Kidney epithelial cell (primary cell): Measurements from ENCODE around the gene HS1BP3. TPM values are rescaled to one million over a fixed set of nuclear protein-coding genes. Genes with fewer than 3 reads are reported as not detected.
A peak's percentile ranks its signal among the peaks of the same experiment; 100 is the strongest.

Experiments used
- DNase-seq: peaks from one replicate; pipeline ENCODE4 v3.0.0-alpha.2; 2010; ENCODE audit warnings: low read depth
- H3K27me3 ChIP-seq: 2 replicates; pipeline ENCODE4 v1.6.0; 2011; ENCODE audit warnings: low read length; ENCODE audit not compliant: control insufficient read depth, insufficient read depth
- H3K36me3 ChIP-seq: 2 replicates; pipeline ENCODE4 v1.5.1; 2011; ENCODE audit warnings: low read length; ENCODE audit not compliant: control insufficient read depth, insufficient read depth
- H3K4me3 ChIP-seq: 2 replicates; pipeline ENCODE4 v1.5.1; 2011; ENCODE audit warnings: low read depth, mild to moderate bottlenecking, control low read depth, low read length
- total RNA-seq: library from RNA; depleted of rRNA; stranded (reverse); fragments of >200 nt; gene quantifications from 2 replicates; pipeline ENCODE4 v1.2.3, GENCODE V29; 2015
- TF ChIP-seq, protein P1 (sequence below): IDR thresholded peaks from 2 replicates; pipeline ENCODE4 v1.5.1; 2011; ENCODE audit warnings: mild to moderate bottlenecking, moderate library complexity, low read length, control low read depth, inconsistent platforms; ENCODE audit not compliant: insufficient read depth, poor library complexity, severe bottlenecking

The HS1BP3 gene
- total RNA-seq, 1 donor from 2014 or later, result 42.4 TPM

GRCh38 chr2:20588918-20589871 is 61.7 kb downstream of the HS1BP3 start:
- Histone ChIP-seq H3K4me3 (no peak overlapping the region), H3K36me3 (no peaks in the 10 kb centered on the region), H3K27me3 (no peaks in the 10 kb centered on the region)
- TF ChIP-seq, protein P1, sequence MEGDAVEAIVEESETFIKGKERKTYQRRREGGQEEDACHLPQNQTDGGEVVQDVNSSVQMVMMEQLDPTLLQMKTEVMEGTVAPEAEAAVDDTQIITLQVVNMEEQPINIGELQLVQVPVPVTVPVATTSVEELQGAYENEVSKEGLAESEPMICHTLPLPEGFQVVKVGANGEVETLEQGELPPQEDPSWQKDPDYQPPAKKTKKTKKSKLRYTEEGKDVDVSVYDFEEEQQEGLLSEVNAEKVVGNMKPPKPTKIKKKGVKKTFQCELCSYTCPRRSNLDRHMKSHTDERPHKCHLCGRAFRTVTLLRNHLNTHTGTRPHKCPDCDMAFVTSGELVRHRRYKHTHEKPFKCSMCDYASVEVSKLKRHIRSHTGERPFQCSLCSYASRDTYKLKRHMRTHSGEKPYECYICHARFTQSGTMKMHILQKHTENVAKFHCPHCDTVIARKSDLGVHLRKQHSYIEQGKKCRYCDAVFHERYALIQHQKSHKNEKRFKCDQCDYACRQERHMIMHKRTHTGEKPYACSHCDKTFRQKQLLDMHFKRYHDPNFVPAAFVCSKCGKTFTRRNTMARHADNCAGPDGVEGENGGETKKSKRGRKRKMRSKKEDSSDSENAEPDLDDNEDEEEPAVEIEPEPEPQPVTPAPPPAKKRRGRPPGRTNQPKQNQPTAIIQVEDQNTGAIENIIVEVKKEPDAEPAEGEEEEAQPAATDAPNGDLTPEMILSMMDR, result no peak
- DNase-seq, result no peak

DNA sequence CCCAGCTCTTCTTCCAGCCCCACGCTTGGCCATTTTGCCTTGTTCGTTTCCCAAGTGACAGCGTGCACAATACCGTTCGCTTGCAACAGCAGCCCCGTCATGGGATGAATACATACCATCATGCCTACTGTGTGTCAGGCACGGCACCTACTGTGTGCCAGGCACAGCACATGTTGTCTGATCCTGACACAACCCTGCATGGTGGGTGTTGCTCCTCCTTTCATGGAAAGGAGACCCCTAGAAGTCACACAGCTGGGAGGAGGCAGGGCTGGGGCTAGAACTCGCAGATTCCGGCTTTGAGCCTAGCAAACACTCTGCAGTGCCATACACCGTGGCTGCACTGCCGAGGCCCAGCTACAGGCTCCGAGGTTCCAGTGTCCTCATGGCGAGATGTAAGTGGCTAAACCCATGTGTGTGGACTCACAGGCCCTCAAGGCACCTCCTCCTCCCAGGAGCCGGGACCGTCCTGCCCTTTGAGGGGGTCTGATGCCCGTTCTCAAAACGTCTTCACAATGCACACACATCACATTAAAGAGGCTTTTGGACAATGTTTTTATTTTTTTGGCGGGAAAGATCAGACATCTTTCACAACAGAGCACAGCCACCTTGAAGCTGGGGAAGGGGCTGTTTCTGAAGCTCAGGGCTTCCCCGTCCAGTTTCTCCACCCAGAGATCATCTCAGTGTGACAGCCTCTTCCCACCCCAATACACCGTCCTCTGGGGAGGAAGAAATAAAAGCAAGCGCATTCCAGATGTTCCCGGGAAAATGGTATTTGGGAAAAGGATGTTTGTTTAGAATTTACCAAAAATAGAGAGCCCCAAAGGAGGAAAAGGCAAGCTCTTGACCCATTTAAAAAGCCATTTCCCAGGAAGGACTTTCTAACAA is 64.9 kb downstream of the HS1BP3 start:
- Histone ChIP-seq H3K36me3 (no peaks in the 10 kb centered on the region), H3K4me3 (no peak overlapping the region), H3K27me3 (no peaks in the 10 kb centered on the region)
- DNase-seq, result no peak
- TF ChIP-seq, protein P1, result no peak

GRCh38 chr2:20585359-20585709 is 65.6 kb downstream of the HS1BP3 start:
- H3K4me3 ChIP-seq, result no peak overlapping the region
- no peaks in the 10 kb centered on the region for H3K36me3 ChIP-seq
- no peak for DNase-seq
- no peaks in the 10 kb centered on the region for H3K27me3 ChIP-seq
- TF ChIP-seq, protein P1, result no peak

DNA sequence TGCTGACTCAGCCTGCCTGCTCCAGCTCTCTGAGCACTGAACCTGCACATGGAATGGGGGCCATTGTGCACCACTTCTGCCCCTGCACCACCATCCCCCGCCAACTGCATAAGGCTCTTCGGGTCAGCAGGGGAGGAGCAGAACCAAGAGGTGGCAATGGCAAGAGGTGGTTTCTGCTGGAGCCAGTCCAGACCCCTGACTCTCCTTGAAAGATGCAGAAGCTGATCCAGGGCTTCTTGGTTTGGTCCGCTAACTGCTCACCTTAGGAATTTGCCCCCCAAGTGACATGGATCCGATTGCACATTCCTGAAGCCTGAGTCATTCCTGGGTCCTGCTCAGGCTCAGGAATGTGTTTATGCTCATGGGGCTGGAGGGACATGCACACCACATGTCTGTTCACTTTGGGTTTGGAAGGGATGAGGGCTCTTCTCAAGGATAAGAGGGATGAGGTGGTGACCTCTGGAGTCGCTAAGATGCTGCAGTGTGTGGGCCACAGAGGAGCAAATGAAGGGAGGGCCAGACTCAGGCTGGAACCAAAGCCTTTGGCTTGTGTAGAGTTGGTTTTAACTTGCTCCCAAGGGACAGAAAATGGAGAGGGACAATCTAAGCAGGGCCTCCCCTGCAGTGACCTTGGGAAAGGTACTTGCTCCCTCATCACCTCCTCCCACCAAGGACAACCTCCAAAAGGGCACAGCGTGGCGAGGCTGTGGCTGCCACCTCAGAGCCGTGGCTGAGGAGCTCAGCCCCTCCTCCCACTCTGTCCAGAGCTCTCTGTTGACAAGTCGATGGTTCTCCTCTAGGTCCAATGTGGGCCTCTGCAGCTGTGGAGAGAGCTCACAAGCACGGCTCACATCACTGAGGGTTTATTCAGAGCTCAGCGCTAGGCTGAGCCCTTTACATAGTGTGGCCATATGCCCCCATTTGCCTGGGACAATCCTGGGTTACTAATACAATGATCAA is 66.2 kb downstream of the HS1BP3 start:
- no peaks in the 10 kb centered on the region for H3K36me3 ChIP-seq
- TF ChIP-seq, protein P1, result no peak
- no peaks in the 10 kb centered on the region for H3K27me3 ChIP-seq
- DNase-seq, result peak; percentile 97
- no peak overlapping the region for H3K4me3 ChIP-seq

- TF ChIP-seq, protein P1, result no peak
- Histone ChIP-seq H3K36me3 (no peaks in the 10 kb centered on the region), H3K4me3 (no peak overlapping the region), H3K27me3 (no peaks in the 10 kb centered on the region)
- no peak for DNase-seq
Observed at GRCh38 chr2:20584045-20584398, 66.9 kb downstream of the HS1BP3 start.
